ENCODE data around the gene SDF2L1. TPM values are rescaled to one million over a fixed set of nuclear protein-coding genes. Genes with fewer than 3 reads are reported as not detected.

Gene SDF2L1, protein sequence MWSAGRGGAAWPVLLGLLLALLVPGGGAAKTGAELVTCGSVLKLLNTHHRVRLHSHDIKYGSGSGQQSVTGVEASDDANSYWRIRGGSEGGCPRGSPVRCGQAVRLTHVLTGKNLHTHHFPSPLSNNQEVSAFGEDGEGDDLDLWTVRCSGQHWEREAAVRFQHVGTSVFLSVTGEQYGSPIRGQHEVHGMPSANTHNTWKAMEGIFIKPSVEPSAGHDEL
- total RNA-seq: 24.3 and 87.4 TPM in 2 replicates

DNA sequence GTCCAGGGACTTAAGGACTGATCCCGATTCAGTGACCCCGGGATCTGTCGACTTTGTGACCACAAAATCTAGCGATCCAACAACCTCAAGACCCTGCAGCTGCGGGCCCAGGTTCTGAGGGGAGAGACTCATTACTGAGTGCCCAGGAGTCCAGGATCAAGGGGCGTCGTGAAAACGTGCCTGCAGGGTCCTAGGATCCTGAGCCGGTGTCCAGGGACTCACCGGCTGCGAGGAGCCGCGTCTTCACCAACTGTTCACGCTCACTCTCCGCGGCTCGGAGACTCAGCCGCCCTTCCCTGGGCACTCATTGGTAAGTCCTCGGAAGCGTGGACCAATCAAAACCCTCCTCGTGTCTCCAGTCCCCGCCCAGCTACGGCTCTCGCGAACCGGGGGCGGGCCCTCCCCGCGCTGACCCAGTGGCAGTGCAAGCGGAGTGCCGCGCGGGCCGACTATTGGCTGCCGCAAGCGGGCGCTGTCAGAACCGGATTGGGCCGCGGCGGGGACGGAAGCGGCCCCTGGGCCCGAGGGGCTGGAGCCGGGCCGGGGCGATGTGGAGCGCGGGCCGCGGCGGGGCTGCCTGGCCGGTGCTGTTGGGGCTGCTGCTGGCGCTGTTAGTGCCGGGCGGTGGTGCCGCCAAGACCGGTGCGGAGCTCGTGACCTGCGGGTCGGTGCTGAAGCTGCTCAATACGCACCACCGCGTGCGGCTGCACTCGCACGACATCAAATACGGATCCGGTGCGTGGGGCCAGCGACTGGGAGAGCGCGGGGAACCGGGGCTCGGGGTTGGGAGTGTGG lies at the start of gene SDF2L1:
Gene SDF2L1, plus strand, starts transcription at position 514 of the 795 bp plus-strand sequence. Its CDS starts 35 bp downstream, at position 549.

DNA sequence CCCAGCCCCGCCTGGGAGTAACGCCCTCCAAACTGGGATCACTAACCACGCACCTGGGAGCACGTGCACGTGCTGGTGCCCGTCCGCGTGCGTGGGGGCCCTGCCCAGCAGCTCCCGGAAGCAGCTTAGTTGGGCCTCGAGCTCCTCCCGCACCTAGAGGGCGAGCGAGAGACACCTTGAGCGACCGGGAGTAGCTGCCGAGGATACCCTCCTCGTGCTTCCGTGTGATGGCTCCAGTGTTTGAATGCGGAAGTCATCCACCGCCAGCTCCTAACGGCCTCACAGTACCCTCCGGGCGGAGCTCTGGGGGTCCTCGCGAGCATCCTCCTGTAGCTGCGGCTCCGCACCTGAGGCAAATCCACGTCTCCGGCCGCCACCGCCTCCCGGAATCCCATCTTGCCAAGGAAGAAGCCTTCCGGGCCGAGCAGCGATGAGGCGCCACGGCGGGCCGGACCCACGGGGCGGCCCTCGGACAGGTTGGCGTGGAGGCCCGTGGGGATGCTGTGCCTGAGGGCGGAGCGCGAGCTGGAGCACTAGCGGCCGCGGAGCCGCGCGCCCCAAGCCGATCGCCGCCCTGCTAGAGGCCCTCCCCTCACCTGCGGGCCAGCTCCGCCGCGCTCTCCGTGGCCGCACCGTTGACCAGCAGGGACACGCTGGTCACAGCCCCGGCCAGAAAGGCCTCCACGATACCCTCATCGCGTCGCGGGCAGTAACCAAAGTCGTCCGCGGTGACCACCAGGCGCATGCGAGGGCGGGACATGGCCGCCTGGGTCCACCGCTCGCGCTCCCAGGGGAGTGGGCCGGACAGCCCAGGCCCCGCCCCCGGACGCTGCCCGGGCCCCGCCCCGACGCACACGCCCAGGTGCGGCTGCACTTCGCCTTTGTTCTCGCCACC lies 12.6 kb upstream of the SDF2L1 start, which contains the start of gene YDJC:
Gene YDJC, minus strand, starts transcription at position 768 of the 895 bp plus-strand sequence. Its CDS starts 8 bp downstream, at position 760.

DNA sequence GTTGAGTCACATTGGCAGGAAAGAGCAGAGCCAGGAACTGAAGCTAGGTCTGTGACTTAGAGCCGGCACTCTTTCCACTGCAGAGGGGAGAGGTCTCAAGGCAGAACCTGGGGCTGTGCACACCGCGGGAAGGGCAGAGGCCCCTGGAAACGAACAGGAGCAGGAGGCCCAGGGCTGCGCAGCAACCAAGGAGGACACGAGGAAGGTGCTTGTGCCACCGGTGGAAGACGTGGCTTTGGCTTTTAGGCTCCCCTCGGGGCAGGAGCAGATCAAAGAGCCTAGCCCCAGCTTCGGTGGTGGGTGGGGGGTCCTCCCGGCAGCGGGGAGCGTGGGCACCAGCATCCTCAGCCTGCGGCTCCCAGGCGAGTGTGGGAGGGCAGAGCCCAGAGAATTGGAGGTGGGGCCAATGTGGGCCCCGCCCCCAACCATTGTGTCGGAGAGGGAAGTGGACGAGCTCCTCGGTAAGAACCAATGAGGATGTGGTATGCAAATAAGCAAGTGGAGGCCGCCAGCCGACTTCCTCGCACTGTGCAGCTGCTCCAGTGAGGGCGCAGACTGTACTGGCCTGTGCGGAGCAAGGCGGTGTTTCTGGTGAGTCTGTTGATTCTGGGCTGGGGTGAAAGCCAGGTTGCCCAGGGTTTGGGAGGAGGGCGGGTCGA lies 9.7 kb upstream of the SDF2L1 start, which contains the start of gene CCDC116:
Gene CCDC116, plus strand, starts transcription at position 524 of the 659 bp plus-strand sequence. CDS start 422 bp downstream, outside the sequence.

Other genes with a start within 250 kb of the SDF2L1 start
- 2.3 and 2.7 TPM in 2 replicates for gene HIC2, start 224.9 kb upstream of the SDF2L1 start, total RNA-seq
- gene TMEM191C, start 174.9 kb upstream of the SDF2L1 start, total RNA-seq: 0.13 and 3.8 TPM in 2 replicates
- under 0.01 TPM in 2 replicates for gene RIMBP3C, start 90.8 kb upstream of the SDF2L1 start, total RNA-seq
- gene UBE2L3, start 74.6 kb upstream of the SDF2L1 start, total RNA-seq: 66.1 and 70.3 TPM in 2 replicates
- gene YDJC, start 12.3 kb upstream of the SDF2L1 start, total RNA-seq: 50.1 and 60.4 TPM in 2 replicates
- gene CCDC116, start 9.5 kb upstream of the SDF2L1 start, total RNA-seq: 0.16 TPM in 1 of 2 replicates, not detected in the other
- gene PPIL2, start 23.7 kb downstream of the SDF2L1 start, total RNA-seq: 28.1 and 30.6 TPM in 2 replicates
- 0.52 and 4.1 TPM in 2 replicates for gene YPEL1, start 93.5 kb downstream of the SDF2L1 start, total RNA-seq
- gene MAPK1, start 225.3 kb downstream of the SDF2L1 start, total RNA-seq: 28.7 and 31.4 TPM in 2 replicates